HG03060 (cell line): ENCODE measurements around the gene BRPF1.

Source experiments
- ATAC-seq: cut with Tn5 transposase; IDR thresholded peaks from one replicate; pipeline ENCODE4 v1.9.1; 2021; ENCODE audit warnings: low read depth, moderate number of reproducible peaks; ENCODE audit not compliant: unreplicated experiment

The BRPF1 gene

DNA sequence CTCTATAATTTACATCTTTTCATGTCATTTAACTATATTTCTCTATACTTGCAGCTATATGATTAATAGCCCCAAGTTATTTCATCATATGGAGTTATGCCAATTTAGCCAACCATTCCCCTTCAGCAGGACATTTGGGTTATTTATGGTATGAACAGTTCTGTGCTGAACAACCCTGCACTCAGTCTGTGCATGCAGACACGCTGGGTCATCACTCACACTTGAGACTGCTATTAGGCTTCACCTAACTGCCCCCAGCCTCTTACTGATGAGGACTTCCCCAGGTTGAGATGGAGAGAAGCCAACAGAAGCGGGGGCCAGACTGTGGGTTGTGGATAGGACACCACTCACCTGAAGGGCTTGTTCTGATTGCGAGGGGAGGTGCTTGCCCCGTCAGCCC is 53.4 kb downstream of the BRPF1 start:
- ATAC-seq: no peak

DNA sequence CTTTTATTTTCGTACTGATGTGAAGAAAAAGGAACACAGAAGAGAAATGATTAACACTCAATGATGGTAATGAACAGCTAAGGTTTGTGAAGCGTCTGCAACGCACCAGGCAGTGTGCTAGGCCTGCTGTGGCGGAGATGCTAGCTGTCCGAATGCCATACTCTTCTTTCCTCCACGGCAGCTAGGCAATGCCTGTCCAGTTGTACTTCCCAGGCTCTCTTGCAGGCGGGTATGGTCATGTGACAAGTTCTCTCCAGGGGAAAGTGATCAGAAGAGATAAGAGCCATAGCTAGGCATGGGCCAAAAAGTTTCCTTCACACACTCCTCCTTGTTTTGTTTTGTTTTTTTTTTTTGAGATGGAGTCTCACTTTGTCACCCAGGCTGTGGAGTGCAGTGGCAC is 54.1 kb downstream of the BRPF1 start:
- ATAC-seq: no peak

DNA sequence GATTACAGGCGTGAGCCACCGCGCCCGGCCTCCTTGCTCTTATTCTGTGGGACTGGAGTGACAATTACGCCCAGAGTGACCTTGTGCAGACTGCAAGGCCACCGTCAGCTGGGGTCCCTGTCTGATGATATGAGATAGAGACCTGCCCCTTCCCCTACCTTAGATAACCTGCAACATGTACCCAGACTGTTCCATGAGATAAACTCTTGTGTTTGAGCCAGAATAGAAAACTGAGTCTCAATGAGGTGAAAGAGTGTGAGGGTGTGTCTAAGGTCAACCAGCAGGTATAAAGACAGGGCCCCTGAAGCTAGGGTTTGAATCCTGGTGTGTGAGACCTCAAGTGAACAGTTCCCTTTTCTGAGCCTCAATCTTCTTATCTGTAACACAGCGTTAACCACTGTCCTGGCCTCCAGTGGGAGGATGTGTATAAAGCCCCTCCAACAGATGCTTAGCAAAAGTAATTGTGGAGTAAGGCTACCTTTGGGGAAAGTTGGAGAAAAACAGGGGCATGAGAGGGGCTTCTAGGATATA is 54.7 kb downstream of the BRPF1 start:
- no peak for ATAC-seq

DNA sequence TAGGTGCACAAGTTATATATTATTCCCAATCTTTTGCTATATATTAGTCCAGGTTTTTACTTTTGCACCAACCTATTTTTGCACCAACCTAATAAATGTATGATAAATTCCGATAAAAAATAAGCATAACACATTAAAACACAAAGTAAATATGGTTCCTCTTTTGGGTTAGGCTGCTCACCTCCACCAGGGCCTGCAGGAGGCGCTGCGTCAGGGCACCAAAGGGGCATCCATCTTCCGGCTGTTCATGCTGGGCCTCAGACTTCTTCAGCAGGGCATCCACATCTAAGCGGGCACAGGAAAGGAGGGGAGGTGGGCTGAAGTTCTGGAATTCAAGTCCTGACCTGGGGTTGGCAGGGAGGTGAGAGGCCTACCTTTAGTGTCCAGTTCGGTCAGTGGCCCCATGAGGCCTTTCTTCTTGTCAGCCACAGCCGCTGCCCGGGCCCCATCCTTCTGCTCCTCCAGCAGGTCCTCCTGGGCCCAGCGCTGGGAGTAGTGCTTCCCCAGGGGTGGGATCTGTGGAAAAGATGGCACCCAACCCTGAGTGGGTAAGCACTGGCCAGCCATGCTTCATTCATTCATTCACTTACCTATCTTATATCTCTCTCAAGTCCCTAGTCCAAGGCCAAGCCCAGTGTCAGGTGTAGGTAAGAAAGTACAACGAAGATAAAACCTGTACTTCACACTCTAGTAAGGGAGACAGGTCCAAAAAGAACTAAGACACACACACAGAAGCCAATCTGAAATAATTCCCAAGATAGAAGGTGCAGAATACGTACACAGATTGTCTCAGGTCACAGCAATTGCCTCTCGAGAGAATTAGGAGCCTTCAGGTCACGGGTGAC is 55.5 kb downstream of the BRPF1 start:
- ATAC-seq: no peak

DNA sequence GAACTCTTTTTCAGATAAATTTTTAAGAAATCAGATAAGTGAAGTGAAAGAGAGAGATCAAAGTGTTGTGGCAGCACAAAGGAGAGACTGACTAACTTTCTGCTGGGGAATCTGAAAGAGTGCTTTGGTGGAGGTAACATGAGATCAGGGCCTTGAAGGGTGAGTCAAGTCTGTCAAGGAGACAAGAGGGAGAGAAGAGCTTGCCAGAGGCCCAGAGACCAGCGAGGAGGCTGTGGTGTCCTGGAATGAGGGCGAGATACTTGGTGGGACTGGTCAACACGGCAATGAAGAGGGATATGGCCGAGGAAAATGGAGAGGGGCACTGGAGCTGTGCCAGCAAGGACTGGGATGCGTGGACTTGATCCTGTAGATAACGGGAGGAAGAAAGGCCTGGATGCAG is 56.2 kb downstream of the BRPF1 start:
- no peak for ATAC-seq

DNA sequence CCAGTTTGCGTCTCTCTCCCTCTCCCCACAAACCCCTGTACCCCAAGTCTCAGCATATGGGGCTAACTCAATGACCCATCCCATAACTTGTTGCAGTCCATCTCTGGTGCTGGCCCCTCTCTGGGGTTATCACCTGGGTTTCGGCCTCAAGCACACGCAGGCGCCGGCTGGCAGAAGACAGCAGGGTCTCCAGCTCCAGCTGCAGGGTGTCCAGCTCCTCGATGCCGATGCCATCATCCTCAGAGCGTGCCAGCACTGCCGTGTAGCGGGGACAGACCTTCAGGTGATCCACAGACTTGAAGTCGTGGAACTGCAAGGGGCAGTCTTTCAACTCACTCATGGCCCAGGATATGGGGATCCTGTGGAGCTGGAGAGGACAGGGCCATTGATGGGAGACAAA is 59.6 kb downstream of the BRPF1 start:
- no peak for ATAC-seq

DNA sequence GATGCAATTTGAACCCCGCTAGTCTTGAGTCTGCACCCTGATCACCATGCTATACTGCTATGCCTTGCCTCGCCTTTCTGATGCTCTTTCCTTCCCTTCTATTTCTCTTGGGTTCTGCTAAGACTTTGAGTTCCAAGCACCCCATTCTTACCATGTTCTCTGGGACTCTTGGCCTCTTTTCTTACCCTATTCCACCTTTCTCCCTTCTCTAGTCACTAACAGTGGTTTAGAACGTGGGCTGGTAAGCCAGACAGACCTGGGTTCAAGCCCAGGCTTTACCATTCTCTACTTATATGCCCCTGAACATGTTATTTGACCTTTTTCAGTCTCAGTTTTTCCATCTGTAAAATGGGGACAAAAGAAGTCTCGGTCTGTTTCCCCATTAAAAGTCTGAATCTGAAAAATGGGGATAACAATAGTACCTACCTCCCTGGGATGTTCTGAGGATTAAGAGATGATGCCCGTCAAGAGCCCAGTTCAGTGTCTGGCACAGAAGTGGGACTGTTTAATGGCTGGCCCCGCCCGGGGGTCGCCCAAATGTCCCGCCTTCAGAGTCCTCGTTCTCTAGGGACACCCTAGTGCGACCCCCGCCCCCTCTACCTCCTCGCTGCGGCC is 60.4 kb downstream of the BRPF1 start:
- ATAC-seq: no peak

DNA sequence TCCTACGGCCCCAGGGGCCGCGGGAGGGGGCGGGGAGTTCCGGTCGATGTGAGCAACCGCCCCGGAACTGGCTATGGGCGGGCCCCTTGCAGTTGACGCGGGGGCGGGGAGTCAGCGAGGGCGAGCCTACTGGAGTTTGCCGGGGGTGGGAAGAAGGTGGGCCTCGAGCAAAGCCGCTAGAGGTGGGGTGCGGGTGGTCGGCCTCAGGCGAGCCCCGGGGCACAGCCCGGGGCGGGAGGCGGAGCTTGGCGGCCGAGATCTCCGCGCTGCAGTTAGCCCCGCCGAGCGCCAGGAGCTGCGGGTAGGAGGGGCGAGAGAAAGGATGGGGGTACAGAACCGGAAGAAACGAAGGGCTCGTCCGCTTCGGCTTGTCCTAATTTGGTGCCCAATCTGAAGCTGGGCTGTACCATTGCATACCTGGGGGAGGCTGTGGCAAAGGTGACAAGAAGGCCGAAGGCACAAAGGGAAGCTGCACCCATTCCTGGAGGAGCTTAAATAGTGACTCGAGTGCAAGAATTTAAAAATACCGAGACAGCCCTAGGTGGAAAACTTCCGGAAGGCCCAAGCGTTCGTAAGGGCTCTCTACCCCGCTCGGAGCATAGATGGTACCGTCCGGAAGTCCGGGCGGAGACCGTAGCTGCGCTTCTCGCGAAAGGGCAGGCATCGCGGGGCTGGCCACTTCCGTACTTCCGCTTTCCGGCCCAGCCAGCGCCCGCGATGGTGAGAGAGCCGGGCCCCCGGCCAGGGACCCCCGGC is 61.0 kb downstream of the BRPF1 start, which contains the start of the genes ARPC4 and TADA3:
Gene ARPC4, plus strand, starts transcription at position 678 of the 756 bp plus-strand sequence. Its CDS starts 40 bp downstream, at position 718.
Gene TADA3, minus strand, starts transcription at position 69 of the 756 bp plus-strand sequence. CDS start 1,007 bp downstream, outside the sequence.
- ATAC-seq: peak; percentile 84

DNA sequence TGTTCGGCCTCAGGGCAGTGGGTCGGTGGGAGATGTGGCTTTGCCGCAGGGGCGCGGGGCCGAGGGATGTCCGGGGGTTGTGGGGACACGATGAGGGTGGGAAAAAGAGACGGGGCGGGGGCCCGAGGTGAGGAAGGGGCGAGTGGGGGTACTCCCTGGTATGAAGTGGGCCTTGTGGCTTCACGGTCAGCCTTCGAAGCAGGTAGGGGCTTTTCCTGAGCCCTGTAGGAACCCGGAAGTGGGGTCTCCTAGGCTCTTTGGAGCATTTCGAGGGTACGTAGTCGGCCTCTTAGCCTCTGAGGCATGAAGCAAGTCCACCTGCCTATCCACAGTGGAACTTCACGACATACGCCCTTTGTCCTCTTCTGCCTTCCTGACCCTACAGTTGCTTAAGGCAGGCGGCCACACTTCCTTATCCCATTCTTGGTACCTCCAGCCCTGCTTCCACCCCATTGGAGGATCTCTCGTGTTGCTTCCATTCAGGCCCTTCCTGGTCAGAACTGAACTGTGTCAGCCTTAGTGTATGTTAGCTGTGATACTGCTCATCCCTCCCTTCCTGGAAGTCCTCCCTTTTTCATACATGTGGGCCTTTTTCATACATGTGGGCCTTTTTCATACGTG is 61.7 kb downstream of the BRPF1 start:
- ATAC-seq: no peak

DNA sequence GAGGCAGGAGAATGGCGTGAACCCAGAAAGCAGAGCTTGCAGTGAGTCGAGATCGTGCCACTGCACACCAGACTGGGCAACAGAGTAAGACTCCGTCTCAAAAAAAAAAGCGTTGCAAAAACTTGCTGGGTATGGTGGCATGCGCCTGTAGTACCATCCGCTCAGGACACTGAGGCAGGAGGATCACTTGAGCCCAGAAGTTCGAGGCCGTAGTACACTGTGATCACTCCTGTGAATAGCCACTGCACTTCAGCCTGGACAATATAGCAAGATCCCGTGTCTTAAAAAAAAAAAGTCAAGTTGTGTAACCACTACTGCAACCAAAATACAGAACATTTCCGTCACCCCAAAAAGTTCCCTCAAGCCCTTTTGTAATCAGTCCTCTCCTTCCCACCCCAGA is 62.9 kb downstream of the BRPF1 start:
- no peak for ATAC-seq

DNA sequence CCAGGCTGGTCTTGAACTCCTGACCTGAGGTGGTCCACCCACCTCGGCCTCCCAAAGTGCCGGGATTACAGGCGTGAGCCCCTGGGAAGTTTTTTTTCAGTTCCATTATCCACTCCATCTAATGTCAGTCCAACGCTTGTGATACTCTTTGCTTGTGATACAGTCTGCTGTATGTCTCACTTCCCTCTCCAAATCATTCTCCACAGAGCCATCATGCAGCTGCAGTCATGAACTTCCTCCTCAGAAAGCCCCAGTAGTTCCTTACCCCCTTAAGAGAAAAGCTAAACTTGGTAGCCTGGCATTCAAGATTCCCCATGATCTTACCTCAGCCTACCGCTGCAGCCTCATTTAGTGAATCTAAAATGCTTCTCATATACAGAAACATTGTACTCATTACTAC is 63.7 kb downstream of the BRPF1 start:
- no peak for ATAC-seq

DNA sequence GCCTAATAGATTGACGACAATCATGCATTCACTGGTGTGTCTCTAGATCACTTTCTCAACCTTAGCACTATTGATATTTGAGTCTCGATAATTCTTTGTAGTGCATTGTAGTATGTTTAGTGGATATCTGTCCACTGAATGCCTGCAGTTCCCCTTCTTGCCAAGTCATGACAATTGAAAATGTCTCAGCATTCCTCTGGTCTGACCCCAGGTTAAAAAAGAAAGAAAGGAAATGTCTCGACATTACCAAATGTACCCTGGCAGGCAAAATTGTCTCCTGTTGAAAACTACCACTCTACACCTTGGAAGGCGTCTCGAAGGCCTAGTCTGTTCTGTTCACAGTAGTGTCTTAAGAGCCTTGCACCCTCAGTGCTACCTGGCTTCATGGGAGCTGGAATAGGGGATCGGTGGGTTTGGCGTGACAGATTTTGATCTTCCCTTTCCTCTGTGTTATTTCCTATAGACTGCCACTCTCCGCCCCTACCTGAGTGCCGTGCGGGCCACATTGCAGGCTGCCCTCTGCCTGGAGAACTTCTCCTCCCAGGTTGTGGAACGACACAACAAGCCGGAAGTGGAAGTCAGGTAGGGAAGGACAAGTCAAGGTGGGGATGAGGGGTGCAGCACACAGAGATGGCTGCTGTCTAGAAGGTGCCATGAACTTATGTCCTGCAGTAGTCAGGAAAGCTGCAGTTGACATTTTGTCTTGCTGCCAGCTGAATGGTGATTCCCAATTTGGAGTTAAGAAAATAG is 65.8 kb downstream of the BRPF1 start:
- no peak for ATAC-seq
